Neural cell (in vitro differentiated cells): ENCODE measurements around the gene POU2F3. TPM values are rescaled to one million over a fixed set of nuclear protein-coding genes. Genes with fewer than 3 reads are reported as not detected.

Source experiments
- H2AFZ ChIP-seq: fragments of 200-600, 300-800 bp; sonication (generic), shearing (Covaris generic); 2 replicates; pipeline ENCODE4 v1.6.0; 2014; ENCODE audit warnings: low read depth, mild to moderate bottlenecking, antibody characterized with exemption, low read length, moderate library complexity
- H3F3A ChIP-seq: fragments of 200-600 bp; shearing (Covaris generic); 2 replicates; pipeline ENCODE4 v1.6.1; 2016; ENCODE audit warnings: mild to moderate bottlenecking, moderate library complexity, mixed read lengths, antibody characterized with exemption, low read length; ENCODE audit not compliant: insufficient read depth, poor library complexity, severe bottlenecking
- H3K27ac ChIP-seq: fragments of 200-600, 300-800 bp; sonication (generic), shearing (Covaris generic); 2 replicates; pipeline ENCODE4 v1.5.1; 2014; ENCODE audit warnings: mild to moderate bottlenecking, low read length, moderate library complexity
- H3K27me3 ChIP-seq: fragments of 300-800, 200-600 bp; sonication (generic), shearing (Covaris generic); 2 replicates; pipeline ENCODE4 v1.6.0; 2014; ENCODE audit warnings: mild to moderate bottlenecking, low read depth, low read length, moderate library complexity; ENCODE audit not compliant: insufficient read depth
- H3K36me3 ChIP-seq: fragments of 300-800, 200-600 bp; sonication (generic), shearing (Covaris generic); 2 replicates; pipeline ENCODE4 v1.5.1; 2014; ENCODE audit warnings: mild to moderate bottlenecking, antibody characterized with exemption, low read length, moderate library complexity; ENCODE audit not compliant: insufficient read depth
- H3K4me2 ChIP-seq: fragments of 300-800, 200-600 bp; sonication (generic), shearing (Covaris generic); 2 replicates; pipeline ENCODE4 v1.6.0; 2014; ENCODE audit warnings: mild to moderate bottlenecking, low read length
- H3K4me3 ChIP-seq: fragments of 300-800, 200-600 bp; sonication (generic), shearing (Covaris generic); 2 replicates; pipeline ENCODE4 v1.5.1; 2014; ENCODE audit warnings: mild to moderate bottlenecking, low read length, moderate library complexity
- H3K79me2 ChIP-seq: fragments of 200-600 bp; shearing (Covaris generic); replicated peaks from 2 replicates; pipeline ENCODE4 v1.6.0; 2014; ENCODE audit warnings: mild to moderate bottlenecking, low read length, moderate library complexity; ENCODE audit not compliant: insufficient read depth
- H3K9ac ChIP-seq: fragments of 300-800, 200-600 bp; sonication (generic), shearing (Covaris generic); 2 replicates; pipeline ENCODE4 v1.6.1; 2016; ENCODE audit warnings: mild to moderate bottlenecking, low read length, mixed read lengths
- H3K9me2 ChIP-seq: fragments of 200-600 bp; shearing (Covaris generic); 2 replicates; pipeline ENCODE4 v1.6.1; 2016; ENCODE audit warnings: mild to moderate bottlenecking, low read length, mixed read lengths; ENCODE audit not compliant: insufficient read depth
- H3K9me3 ChIP-seq: fragments of 200-600, 300-800 bp; sonication (generic), shearing (Covaris generic); 2 replicates; pipeline ENCODE4 v1.6.1; 2016; ENCODE audit warnings: mild to moderate bottlenecking, mixed run types, low read length, moderate library complexity, mixed read lengths
- H4K20me1 ChIP-seq: fragments of 200-600 bp; shearing (Covaris generic); 2 replicates; pipeline ENCODE4 v1.6.1; 2016; ENCODE audit warnings: mild to moderate bottlenecking, mixed run types; ENCODE audit not compliant: insufficient read depth
- EP300 ChIP-seq: fragments of 450-650 bp; conservative IDR thresholded peaks from 2 replicates; pipeline ENCODE4 v1.6.1; 2014; ENCODE audit warnings: antibody characterized with exemption, mild to moderate bottlenecking, moderate library complexity; ENCODE audit not compliant: poor library complexity, severe bottlenecking
- EZH2 ChIP-seq: fragments of 200-600, 300-800 bp; shearing (Covaris generic), sonication (generic); IDR thresholded peaks from 2 replicates; pipeline ENCODE4 v1.6.1; 2014; ENCODE audit warnings: antibody characterized with exemption, low read length, borderline replicate concordance, mild to moderate bottlenecking; ENCODE audit not compliant: insufficient read depth, poor library complexity, severe bottlenecking
- MXI1 ChIP-seq: fragments of 450-650 bp; conservative IDR thresholded peaks from 2 replicates; pipeline ENCODE4 v1.6.1; 2014; ENCODE audit warnings: antibody characterized with exemption, mild to moderate bottlenecking; ENCODE audit not compliant: poor library complexity, severe bottlenecking
- POLR2AphosphoS5 ChIP-seq: IDR thresholded peaks from 2 replicates; pipeline ENCODE4 v1.6.1; 2012
- RAD21 ChIP-seq: fragments of 450-650 bp; conservative IDR thresholded peaks from 2 replicates; pipeline ENCODE4 v1.6.1; 2014; ENCODE audit warnings: antibody characterized with exemption, mild to moderate bottlenecking, moderate library complexity
- SMC3 ChIP-seq: fragments of 450-650 bp; conservative IDR thresholded peaks from 2 replicates; pipeline ENCODE4 v1.6.1; 2014; ENCODE audit warnings: antibody characterized with exemption, mild to moderate bottlenecking, moderate library complexity; ENCODE audit not compliant: poor library complexity
- TAF1 ChIP-seq: IDR thresholded peaks from 2 replicates; pipeline ENCODE4 v1.6.1; 2012; ENCODE audit warnings: low read depth
- polyA plus RNA-seq: library from polyadenylated mRNA; depleted of rRNA; stranded (reverse); fragments of >200 nt; gene quantifications from 2 replicates; pipeline ENCODE4 v1.2.3, GENCODE V29; 2014
- TF ChIP-seq, protein P1 (sequence below): IDR thresholded peaks from 2 replicates; pipeline ENCODE4 v1.6.1; 2012; ENCODE audit warnings: borderline replicate concordance
- TF ChIP-seq, protein P2 (sequence below): fragments of 450-650 bp; IDR thresholded peaks from 2 replicates; pipeline ENCODE4 v1.5.1; 2014; ENCODE audit warnings: antibody characterized with exemption, mild to moderate bottlenecking, moderate library complexity; ENCODE audit not compliant: poor library complexity, severe bottlenecking

POU2F3 gene
- polyA plus RNA-seq, 1 donor from 2014 or later = not detected

- H3K9me3 ChIP-seq = no peaks in the 10 kb centered on the region
- H3K4me3 ChIP-seq = no peak overlapping the region
- TF ChIP-seq EZH2 (no peak), EP300 (no peak), SMC3 (no peak), POLR2AphosphoS5 (no peak), TAF1 (no peak), MXI1 (no peak), RAD21 (no peak)
- TF ChIP-seq, protein P1, sequence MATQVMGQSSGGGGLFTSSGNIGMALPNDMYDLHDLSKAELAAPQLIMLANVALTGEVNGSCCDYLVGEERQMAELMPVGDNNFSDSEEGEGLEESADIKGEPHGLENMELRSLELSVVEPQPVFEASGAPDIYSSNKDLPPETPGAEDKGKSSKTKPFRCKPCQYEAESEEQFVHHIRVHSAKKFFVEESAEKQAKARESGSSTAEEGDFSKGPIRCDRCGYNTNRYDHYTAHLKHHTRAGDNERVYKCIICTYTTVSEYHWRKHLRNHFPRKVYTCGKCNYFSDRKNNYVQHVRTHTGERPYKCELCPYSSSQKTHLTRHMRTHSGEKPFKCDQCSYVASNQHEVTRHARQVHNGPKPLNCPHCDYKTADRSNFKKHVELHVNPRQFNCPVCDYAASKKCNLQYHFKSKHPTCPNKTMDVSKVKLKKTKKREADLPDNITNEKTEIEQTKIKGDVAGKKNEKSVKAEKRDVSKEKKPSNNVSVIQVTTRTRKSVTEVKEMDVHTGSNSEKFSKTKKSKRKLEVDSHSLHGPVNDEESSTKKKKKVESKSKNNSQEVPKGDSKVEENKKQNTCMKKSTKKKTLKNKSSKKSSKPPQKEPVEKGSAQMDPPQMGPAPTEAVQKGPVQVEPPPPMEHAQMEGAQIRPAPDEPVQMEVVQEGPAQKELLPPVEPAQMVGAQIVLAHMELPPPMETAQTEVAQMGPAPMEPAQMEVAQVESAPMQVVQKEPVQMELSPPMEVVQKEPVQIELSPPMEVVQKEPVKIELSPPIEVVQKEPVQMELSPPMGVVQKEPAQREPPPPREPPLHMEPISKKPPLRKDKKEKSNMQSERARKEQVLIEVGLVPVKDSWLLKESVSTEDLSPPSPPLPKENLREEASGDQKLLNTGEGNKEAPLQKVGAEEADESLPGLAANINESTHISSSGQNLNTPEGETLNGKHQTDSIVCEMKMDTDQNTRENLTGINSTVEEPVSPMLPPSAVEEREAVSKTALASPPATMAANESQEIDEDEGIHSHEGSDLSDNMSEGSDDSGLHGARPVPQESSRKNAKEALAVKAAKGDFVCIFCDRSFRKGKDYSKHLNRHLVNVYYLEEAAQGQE = no peak
- TF ChIP-seq, protein P2, sequence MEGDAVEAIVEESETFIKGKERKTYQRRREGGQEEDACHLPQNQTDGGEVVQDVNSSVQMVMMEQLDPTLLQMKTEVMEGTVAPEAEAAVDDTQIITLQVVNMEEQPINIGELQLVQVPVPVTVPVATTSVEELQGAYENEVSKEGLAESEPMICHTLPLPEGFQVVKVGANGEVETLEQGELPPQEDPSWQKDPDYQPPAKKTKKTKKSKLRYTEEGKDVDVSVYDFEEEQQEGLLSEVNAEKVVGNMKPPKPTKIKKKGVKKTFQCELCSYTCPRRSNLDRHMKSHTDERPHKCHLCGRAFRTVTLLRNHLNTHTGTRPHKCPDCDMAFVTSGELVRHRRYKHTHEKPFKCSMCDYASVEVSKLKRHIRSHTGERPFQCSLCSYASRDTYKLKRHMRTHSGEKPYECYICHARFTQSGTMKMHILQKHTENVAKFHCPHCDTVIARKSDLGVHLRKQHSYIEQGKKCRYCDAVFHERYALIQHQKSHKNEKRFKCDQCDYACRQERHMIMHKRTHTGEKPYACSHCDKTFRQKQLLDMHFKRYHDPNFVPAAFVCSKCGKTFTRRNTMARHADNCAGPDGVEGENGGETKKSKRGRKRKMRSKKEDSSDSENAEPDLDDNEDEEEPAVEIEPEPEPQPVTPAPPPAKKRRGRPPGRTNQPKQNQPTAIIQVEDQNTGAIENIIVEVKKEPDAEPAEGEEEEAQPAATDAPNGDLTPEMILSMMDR = no peak
- no peaks in the 10 kb centered on the region for H4K20me1 ChIP-seq
- H3K9ac ChIP-seq = no peak overlapping the region
- no peaks in the 10 kb centered on the region for H3K36me3 ChIP-seq
- no peaks in the 10 kb centered on the region for H3K27me3 ChIP-seq
- H3F3A ChIP-seq = no peaks in the 10 kb centered on the region
- no peaks in the 10 kb centered on the region for H3K9me2 ChIP-seq
- H3K27ac ChIP-seq = no peak overlapping the region
- H2AFZ ChIP-seq = no peak overlapping the region
- no peak overlapping the region for H3K4me2 ChIP-seq
- no peaks in the 10 kb centered on the region for H3K79me2 ChIP-seq
Observed at GRCh38 chr11:120201653-120202052, 38.3 kb upstream of the POU2F3 start.

- no peak overlapping the region for H3K27ac ChIP-seq
- H3K4me2 ChIP-seq = no peak overlapping the region
- no peak overlapping the region for H3K4me3 ChIP-seq
- no peaks in the 10 kb centered on the region for H3K36me3 ChIP-seq
- no peaks in the 10 kb centered on the region for H3K9me3 ChIP-seq
- H3F3A ChIP-seq = no peaks in the 10 kb centered on the region
- no peak overlapping the region for H3K9ac ChIP-seq
- H3K27me3 ChIP-seq = no peaks in the 10 kb centered on the region
- H3K9me2 ChIP-seq = no peaks in the 10 kb centered on the region
- TF ChIP-seq MXI1 = no peak
- TF ChIP-seq, protein P2 = no peak
- no peak for TF ChIP-seq SMC3
- no peak for TF ChIP-seq RAD21
- no peak for TF ChIP-seq POLR2AphosphoS5
- no peak for TF ChIP-seq TAF1
- TF ChIP-seq, protein P1 = no peak
- no peak for TF ChIP-seq EZH2
- TF ChIP-seq EP300 = no peak
- no peaks in the 10 kb centered on the region for H4K20me1 ChIP-seq
- H2AFZ ChIP-seq = no peak overlapping the region
- no peaks in the 10 kb centered on the region for H3K79me2 ChIP-seq
Observed at GRCh38 chr11:120203626-120204025, 36.3 kb upstream of the POU2F3 start.
